ENCODE data around the gene WDR77. TPM values are rescaled to one million over a fixed set of nuclear protein-coding genes. Genes with fewer than 3 reads are reported as not detected.
A peak's percentile ranks its signal among the peaks of the same experiment; 100 is the strongest.

The WDR77 gene
- total and polyA plus RNA-seq, 2 of the 13 experiments (the other 11 are each of a cell fraction or from before 2014, with no cell fraction given) = 90.6 to 108 TPM

GRCh38 chr1:111422546-111423391, 26.3 kb downstream of the WDR77 start (continued):
- TF ChIP-seq BRD4 (CRISPR knock-in tag; IDR thresholded peaks at IDR 0.05) (no peak), ZNF609 (CRISPR knock-in tag; IDR thresholded peaks at IDR 0.05; ENCODE audit: borderline replicate concordance) (peak; percentile 40; the same call in 1 of the 2 replicates), ZNF432 (CRISPR knock-in tag; IDR thresholded peaks at IDR 0.05; ENCODE audit: borderline replicate concordance) (no peak), SMYD3 (CRISPR knock-in tag; IDR thresholded peaks at IDR 0.05) (no peak), POLR2A (IDR thresholded peaks at IDR 0.05; ENCODE audit: insufficient read depth in 1 of 2, low read depth in 2 of 2, low read length in 2 of 2) (no peak), ZNF264 (CRISPR knock-in tag; IDR thresholded peaks at IDR 0.05) (no peak), SOX5 (CRISPR knock-in tag; IDR thresholded peaks at IDR 0.05; ENCODE audit: borderline replicate concordance) (no peak), FOXP1 (IDR thresholded peaks at IDR 0.05) (no peak), FOXP1 (CRISPR knock-in tag; IDR thresholded peaks at IDR 0.05) (no peak), ZNF10 (CRISPR knock-in tag; IDR thresholded peaks at IDR 0.05; ENCODE audit: borderline replicate concordance, low read depth) (no peak), ATF7-NPFF (CRISPR knock-in tag; IDR thresholded peaks at IDR 0.05; ENCODE audit: low read depth) (peak; percentile 55; the same call in 1 of the 2 replicates), GATAD1 (CRISPR knock-in tag; IDR thresholded peaks at IDR 0.05) (no peak), ERF (CRISPR knock-in tag; IDR thresholded peaks at IDR 0.05) (peak; percentile 63; the same call in 1 of the 2 replicates), GABPB1 (CRISPR knock-in tag; IDR thresholded peaks at IDR 0.05) (no peak), ZNF839 (CRISPR knock-in tag; IDR thresholded peaks at IDR 0.05; ENCODE audit: borderline replicate concordance) (no peak), EED (CRISPR knock-in tag; IDR thresholded peaks at IDR 0.05) (no peak), ISX (CRISPR knock-in tag; conservative IDR thresholded peaks at IDR 0.05) (no peak), ZNF124 (CRISPR knock-in tag; IDR thresholded peaks at IDR 0.05) (no peak)
- TF ChIP-seq, protein P1, sequence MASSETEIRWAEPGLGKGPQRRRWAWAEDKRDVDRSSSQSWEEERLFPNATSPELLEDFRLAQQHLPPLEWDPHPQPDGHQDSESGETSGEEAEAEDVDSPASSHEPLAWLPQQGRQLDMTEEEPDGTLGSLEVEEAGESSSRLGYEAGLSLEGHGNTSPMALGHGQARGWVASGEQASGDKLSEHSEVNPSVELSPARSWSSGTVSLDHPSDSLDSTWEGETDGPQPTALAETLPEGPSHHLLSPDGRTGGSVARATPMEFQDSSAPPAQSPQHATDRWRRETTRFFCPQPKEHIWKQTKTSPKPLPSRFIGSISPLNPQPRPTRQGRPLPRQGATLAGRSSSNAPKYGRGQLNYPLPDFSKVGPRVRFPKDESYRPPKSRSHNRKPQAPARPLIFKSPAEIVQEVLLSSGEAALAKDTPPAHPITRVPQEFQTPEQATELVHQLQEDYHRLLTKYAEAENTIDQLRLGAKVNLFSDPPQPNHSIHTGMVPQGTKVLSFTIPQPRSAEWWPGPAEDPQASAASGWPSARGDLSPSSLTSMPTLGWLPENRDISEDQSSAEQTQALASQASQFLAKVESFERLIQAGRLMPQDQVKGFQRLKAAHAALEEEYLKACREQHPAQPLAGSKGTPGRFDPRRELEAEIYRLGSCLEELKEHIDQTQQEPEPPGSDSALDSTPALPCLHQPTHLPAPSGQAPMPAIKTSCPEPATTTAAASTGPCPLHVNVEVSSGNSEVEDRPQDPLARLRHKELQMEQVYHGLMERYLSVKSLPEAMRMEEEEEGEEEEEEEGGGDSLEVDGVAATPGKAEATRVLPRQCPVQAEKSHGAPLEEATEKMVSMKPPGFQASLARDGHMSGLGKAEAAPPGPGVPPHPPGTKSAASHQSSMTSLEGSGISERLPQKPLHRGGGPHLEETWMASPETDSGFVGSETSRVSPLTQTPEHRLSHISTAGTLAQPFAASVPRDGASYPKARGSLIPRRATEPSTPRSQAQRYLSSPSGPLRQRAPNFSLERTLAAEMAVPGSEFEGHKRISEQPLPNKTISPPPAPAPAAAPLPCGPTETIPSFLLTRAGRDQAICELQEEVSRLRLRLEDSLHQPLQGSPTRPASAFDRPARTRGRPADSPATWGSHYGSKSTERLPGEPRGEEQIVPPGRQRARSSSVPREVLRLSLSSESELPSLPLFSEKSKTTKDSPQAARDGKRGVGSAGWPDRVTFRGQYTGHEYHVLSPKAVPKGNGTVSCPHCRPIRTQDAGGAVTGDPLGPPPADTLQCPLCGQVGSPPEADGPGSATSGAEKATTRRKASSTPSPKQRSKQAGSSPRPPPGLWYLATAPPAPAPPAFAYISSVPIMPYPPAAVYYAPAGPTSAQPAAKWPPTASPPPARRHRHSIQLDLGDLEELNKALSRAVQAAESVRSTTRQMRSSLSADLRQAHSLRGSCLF (CRISPR knock-in tag; IDR thresholded peaks at IDR 0.05; ENCODE audit: borderline replicate concordance) = no peak
- TF ChIP-seq, protein P2, sequence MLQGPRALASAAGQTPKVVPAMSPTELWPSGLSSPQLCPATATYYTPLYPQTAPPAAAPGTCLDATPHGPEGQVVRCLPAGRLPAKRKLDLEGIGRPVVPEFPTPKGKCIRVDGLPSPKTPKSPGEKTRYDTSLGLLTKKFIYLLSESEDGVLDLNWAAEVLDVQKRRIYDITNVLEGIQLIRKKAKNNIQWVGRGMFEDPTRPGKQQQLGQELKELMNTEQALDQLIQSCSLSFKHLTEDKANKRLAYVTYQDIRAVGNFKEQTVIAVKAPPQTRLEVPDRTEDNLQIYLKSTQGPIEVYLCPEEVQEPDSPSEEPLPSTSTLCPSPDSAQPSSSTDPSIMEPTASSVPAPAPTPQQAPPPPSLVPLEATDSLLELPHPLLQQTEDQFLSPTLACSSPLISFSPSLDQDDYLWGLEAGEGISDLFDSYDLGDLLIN (CRISPR knock-in tag; IDR thresholded peaks at IDR 0.05; ENCODE audit: borderline replicate concordance) = no peak

Measured in HepG2 (cell line).